Upper lobe of right lung (tissue), 1 donor: ENCODE results near the gene ARMC9. TPM values are rescaled to one million over a fixed set of nuclear protein-coding genes. Genes with fewer than 3 reads are reported as not detected.

Experiments used
- ATAC-seq: fragments of 200-7000 bp; cut with Tn5 transposase; one replicate; pipeline ENCODE4 v1.9.1; 2020; ENCODE audit warnings: mild to moderate bottlenecking, moderate library complexity
- DNase-seq: peaks from one replicate; pipeline ENCODE4 v3.0.0-alpha.2; 2020
- H3K27ac ChIP-seq: fragments of 200-600 bp; one replicate; pipeline ENCODE4 v1.8.0; 2022
- H3K27me3 ChIP-seq: fragments of 200-600 bp; one replicate; pipeline ENCODE4 v1.8.0; 2022; ENCODE audit warnings: mild to moderate bottlenecking
- H3K36me3 ChIP-seq: fragments of 200-600 bp; one replicate; pipeline ENCODE4 v1.8.0; 2022
- H3K4me1 ChIP-seq: fragments of 200-600 bp; one replicate; pipeline ENCODE4 v1.8.0; 2022
- H3K4me3 ChIP-seq: fragments of 200-600 bp; one replicate; pipeline ENCODE4 v1.8.0; 2022; ENCODE audit warnings: mild to moderate bottlenecking
- H3K9me3 ChIP-seq: fragments of 200-600 bp; one replicate; pipeline ENCODE4 v1.8.0; 2022
- intact Hi-C: fragments of 100-400 bp; cut with DNase I; formaldehyde crosslinking; loops from one replicate; pipeline ENCODE4 v1.11.0; 2022
- total RNA-seq: library from RNA; stranded (reverse); fragmentation: NEBNext Ultra II Directional; extraction: Animal tissue kit (Norgen Biotek cat#: 25700); gene quantifications from one replicate; pipeline ENCODE4 v1.2.1, GENCODE V29; 2021
- TF ChIP-seq, protein P1 (sequence below): fragments of 200-600 bp; IDR thresholded peaks from one replicate; pipeline ENCODE4 v1.8.0; 2022; ENCODE audit warnings: antibody characterized with exemption
- donor health status: DM: no; HTN: yes; CAD: no; lungs with severe emphysema.

ARMC9 gene
- total RNA-seq, 1 donor from 2014 or later, result 37.1 TPM

DNA sequence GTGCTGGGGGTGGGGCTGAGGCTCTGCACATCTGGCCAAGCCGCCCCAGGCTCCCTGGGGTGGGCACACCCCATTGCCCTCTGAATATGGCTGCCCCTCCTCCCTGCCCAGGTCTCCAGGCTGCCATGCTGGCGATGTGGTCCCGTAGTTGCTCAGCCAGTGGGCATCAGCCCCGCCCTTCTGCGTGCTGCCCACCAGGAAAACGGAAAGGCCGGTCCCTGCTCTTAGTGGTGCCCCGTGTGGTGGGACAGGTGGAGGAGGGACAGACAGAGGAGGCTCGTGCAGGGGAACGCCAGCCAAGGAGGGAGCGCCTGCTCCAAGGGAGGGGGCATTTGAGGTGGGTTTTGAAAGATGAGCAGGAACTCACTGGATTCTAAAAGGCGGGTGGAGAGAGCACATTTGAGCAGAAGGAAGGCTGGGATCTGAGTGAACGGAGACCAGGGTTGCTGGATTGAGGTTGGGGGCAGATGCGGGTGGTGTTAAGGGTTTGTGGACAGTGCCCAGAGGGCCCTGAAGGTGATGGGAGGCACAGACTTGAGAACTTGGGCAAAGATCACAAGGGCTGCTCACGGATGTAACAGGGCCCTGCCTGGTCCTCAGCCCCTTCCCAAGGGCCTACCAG, 190.4 kb downstream of the ARMC9 start:
- peaks cover 3% of the 10 kb centered on the region for H3K9me3 ChIP-seq
- no peaks in the 10 kb centered on the region for H3K36me3 ChIP-seq
- intact Hi-C loops, result no loop called here
- H3K27me3 ChIP-seq, result no peaks in the 10 kb centered on the region
- peaks cover 3% of the 10 kb centered on the region for H3K4me1 ChIP-seq
- no peak for ATAC-seq
- no peak for DNase-seq
- TF ChIP-seq, protein P1, sequence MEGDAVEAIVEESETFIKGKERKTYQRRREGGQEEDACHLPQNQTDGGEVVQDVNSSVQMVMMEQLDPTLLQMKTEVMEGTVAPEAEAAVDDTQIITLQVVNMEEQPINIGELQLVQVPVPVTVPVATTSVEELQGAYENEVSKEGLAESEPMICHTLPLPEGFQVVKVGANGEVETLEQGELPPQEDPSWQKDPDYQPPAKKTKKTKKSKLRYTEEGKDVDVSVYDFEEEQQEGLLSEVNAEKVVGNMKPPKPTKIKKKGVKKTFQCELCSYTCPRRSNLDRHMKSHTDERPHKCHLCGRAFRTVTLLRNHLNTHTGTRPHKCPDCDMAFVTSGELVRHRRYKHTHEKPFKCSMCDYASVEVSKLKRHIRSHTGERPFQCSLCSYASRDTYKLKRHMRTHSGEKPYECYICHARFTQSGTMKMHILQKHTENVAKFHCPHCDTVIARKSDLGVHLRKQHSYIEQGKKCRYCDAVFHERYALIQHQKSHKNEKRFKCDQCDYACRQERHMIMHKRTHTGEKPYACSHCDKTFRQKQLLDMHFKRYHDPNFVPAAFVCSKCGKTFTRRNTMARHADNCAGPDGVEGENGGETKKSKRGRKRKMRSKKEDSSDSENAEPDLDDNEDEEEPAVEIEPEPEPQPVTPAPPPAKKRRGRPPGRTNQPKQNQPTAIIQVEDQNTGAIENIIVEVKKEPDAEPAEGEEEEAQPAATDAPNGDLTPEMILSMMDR, result no peak
- H3K27ac ChIP-seq, result no peak overlapping the region
- no peak overlapping the region for H3K4me3 ChIP-seq

DNA sequence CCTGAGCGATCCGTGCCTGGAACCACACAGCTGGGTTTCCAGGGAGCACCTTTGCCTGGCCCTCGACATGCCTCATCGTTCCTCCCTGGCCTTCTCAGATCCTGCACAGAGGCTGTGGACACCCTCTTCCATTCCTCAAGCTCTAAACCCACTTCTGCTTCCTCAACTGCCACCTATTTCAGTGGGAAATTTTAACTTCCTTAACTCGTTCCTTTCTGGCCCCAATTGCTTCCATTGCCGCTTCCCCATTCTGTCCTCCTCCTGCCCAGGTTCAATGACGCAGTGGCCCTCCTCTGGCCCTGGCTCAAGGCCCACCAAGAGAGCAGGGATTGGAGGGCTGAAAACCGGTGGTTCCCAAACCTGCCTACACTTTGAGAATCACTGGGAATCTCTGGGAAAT, 192.2 kb downstream of the ARMC9 start:
- intact Hi-C loops, result loop anchor here (10.0 kb wide), 1 partner anchor 166 kb away; no protein-coding TSS in a partner anchor

DNA sequence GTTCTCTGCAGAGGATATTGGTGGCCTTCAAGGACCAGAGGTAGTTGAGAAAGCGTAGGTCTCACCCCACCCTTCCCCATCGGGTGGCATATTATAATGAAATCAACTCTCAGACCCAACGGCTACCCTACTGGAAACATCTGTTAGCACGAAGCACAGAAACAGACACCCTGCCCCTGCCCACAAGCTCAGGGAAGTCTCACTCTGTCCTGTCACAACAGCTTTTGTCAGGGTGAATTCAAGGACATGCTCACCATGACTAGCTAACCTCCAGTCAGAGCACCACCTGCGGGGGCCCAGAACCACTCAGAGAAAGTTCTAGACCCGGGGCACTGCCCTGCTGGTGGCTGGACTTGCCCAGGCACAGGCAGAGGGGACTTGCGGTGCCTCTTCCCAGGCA, 193.6 kb downstream of the ARMC9 start:
- peaks cover 5% of the 10 kb centered on the region for H3K27me3 ChIP-seq
- ATAC-seq (no peak), DNase-seq (no peak)
- no peak overlapping the region for H3K27ac ChIP-seq
- TF ChIP-seq, protein P1, result no peak
- no peaks in the 10 kb centered on the region for H3K9me3 ChIP-seq
- H3K4me1 ChIP-seq, result peaks cover 11% of the 10 kb centered on the region
- H3K36me3 ChIP-seq, result no peaks in the 10 kb centered on the region
- intact Hi-C loops, result loop anchor here (10.0 kb wide), 1 partner anchor 167 kb away; no protein-coding TSS in a partner anchor
- H3K4me3 ChIP-seq, result no peak overlapping the region

More for the DNA sequence above, 192.2 kb downstream of the ARMC9 start:
- no peaks in the 10 kb centered on the region for H3K9me3 ChIP-seq
- H3K4me3 ChIP-seq, result no peak overlapping the region
- H3K36me3 ChIP-seq, result no peaks in the 10 kb centered on the region
- H3K27me3 ChIP-seq, result peaks cover 5% of the 10 kb centered on the region
- DNase-seq (no peak), ATAC-seq (no peak)
- no peak overlapping the region for H3K27ac ChIP-seq
- TF ChIP-seq, protein P1, result no peak
- H3K4me1 ChIP-seq, result peaks cover 11% of the 10 kb centered on the region

DNA sequence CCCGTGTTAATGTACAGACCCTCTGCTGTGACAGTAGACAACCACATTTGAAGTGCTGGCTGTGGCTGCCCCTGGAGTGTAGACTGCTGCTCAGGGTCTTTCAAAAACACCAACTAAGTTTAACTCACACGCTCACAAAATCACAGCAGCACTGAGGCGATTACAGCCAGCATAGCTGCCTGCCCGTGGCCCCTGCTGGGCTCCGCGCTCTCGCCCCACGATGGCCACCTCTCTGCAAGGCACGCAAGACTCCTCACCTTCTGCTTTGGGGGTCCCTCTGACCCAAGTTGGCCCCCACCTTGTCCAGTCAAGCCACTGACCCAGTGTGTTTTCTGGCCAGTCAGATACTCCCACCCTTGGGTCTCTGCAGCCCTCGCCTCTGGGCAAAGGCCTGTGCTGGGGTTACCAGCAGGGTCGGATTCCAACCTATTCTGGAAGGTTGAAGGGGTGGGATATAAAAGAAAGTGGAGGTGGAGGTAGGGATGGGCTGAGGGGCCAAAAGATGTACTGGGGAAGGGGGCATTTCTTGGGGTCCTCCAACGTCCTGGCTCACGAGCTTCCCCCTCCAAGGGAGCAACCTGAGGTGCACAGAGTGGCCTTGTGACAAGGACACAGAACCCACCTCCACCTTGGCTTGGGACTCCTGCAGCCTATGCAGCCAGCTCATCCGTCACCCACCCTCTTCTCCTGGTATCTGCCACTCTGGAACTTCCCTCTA, 194.2 kb downstream of the ARMC9 start:
- Histone ChIP-seq H3K4me1 (peaks cover 11% of the 10 kb centered on the region), H3K27ac (no peak overlapping the region), H3K9me3 (no peaks in the 10 kb centered on the region), H3K36me3 (no peaks in the 10 kb centered on the region), H3K27me3 (peaks cover 5% of the 10 kb centered on the region), H3K4me3 (no peak overlapping the region)
- intact Hi-C loops, result loop anchor here (10.0 kb wide), 1 partner anchor 168 kb away; no protein-coding TSS in a partner anchor
- ATAC-seq (no peak), DNase-seq (no peak)
- TF ChIP-seq, protein P1, result no peak

GRCh38 chr2:231393149-231394131, 195.0 kb downstream of the ARMC9 start:
- Histone ChIP-seq H3K9me3 (no peaks in the 10 kb centered on the region), H3K4me1 (peaks cover 11% of the 10 kb centered on the region), H3K27me3 (peaks cover 5% of the 10 kb centered on the region), H3K27ac (peak overlapping the region; percentile 77), H3K36me3 (peaks cover 3% of the 10 kb centered on the region), H3K4me3 (no peak overlapping the region)
- DNase-seq (peak; percentile 79), ATAC-seq (no peak)
- TF ChIP-seq, protein P1, result peak; percentile 23
- intact Hi-C loops, result loop anchor here (10.0 kb wide), 1 partner anchor 169 kb away; no protein-coding TSS in a partner anchor
